ENCODE measurements around the gene ZNF723.
"Not testable (repeated sequence)": the region's sequence is repeated elsewhere in the genome, so short reads cannot be mapped to it uniquely, and the experiment has no call there.

Gene ZNF723

GRCh38 chr19:22831211-22831610 lies 880 bp upstream of the ZNF723 start:
- TF ChIP-seq CTCF (IDR thresholded peaks at IDR 0.05; ENCODE audit: insufficient read depth, low read depth, low read length, missing control alignments): no peak
- H3K4me3 ChIP-seq (ENCODE audit: low read length): no peak overlapping the region
- no peak for DNase-seq (ENCODE audit: low read depth)

- not testable (repeated sequence) for H3K4me3 ChIP-seq (ENCODE audit: low read length); DNase-seq (ENCODE audit: low read depth)
Observed at GRCh38 chr19:22857713-22858320, 25.7 kb downstream of the ZNF723 start.

- no peak overlapping the region for H3K4me3 ChIP-seq (ENCODE audit: low read length)
- DNase-seq (ENCODE audit: low read depth): peak; percentile 53
- TF ChIP-seq CTCF (IDR thresholded peaks at IDR 0.05; ENCODE audit: insufficient read depth, low read depth, low read length, missing control alignments): peak; percentile 15
Observed at GRCh38 chr19:22882797-22883196, 50.7 kb downstream of the ZNF723 start.

- no peak for DNase-seq (ENCODE audit: low read depth)
- H3K4me3 ChIP-seq (ENCODE audit: low read length): no peak overlapping the region
- no peak for TF ChIP-seq CTCF (IDR thresholded peaks at IDR 0.05; ENCODE audit: insufficient read depth, low read depth, low read length, missing control alignments)
Observed at GRCh38 chr19:22893855-22894270, 61.8 kb downstream of the ZNF723 start.

GRCh38 chr19:22901431-22902130 lies 69.5 kb downstream of the ZNF723 start:
- DNase-seq (ENCODE audit: low read depth): no peak
- no peak for TF ChIP-seq CTCF (IDR thresholded peaks at IDR 0.05; ENCODE audit: insufficient read depth, low read depth, low read length, missing control alignments)
- no peak overlapping the region for H3K4me3 ChIP-seq (ENCODE audit: low read length)
